HepG2 (cell line): ENCODE results near the gene NGB.

Source experiments
- CCAR2 ChIP-seq: fragments of 200-400 bp; formaldehyde crosslinking; optimal IDR thresholded peaks from 2 replicates; pipeline ENCODE3; 2018; ENCODE audit warnings: low read depth, mild to moderate bottlenecking, low read length, moderate library complexity
- FOXP4 ChIP-seq: sonication (generic); formaldehyde crosslinking; IDR thresholded peaks from 2 replicates; pipeline ENCODE4 v1.4.0; 2020; ENCODE audit warnings: missing genetic modification reagents
- GLI4 ChIP-seq: sonication (generic); formaldehyde crosslinking; IDR thresholded peaks from 2 replicates; pipeline ENCODE4 v1.5.1; 2020; ENCODE audit warnings: missing genetic modification reagents, mild to moderate bottlenecking, moderate library complexity, borderline replicate concordance
- HNRNPL ChIP-seq: fragments of 200-400 bp; formaldehyde crosslinking; IDR thresholded peaks from 2 replicates; pipeline ENCODE4 v1.6.1; 2017; ENCODE audit warnings: mild to moderate bottlenecking, low read depth, low read length
- KAT2B ChIP-seq: fragments of 150-350 bp; IDR thresholded peaks from 2 replicates; pipeline ENCODE4 v1.6.1; 2014; ENCODE audit warnings: low read depth, low read length, borderline replicate concordance
- PHF20 ChIP-seq: sonication (generic); formaldehyde crosslinking; IDR thresholded peaks from 2 replicates; pipeline ENCODE4 v1.5.0; 2020; ENCODE audit warnings: mild to moderate bottlenecking, missing genetic modification reagents
- ZNF296 ChIP-seq: sonication (generic); formaldehyde crosslinking; conservative IDR thresholded peaks from 2 replicates; pipeline ENCODE4 v1.5.0; 2020; ENCODE audit warnings: mild to moderate bottlenecking, missing genetic modification reagents
- ZNF331 ChIP-seq: sonication (generic); formaldehyde crosslinking; IDR thresholded peaks from 2 replicates; pipeline ENCODE4 v1.4.0; 2020; ENCODE audit warnings: missing genetic modification reagents

- TF ChIP-seq ZNF296 (CRISPR knock-in tag) (no peak), GLI4 (no peak), ZNF331 (CRISPR knock-in tag) (no peak), FOXP4 (no peak), KAT2B (no peak), PHF20 (no peak), CCAR2 (no peak), HNRNPL (no peak)
Observed at GRCh38 chr14:77268989-77269600, 1.9 kb downstream of the NGB start.
